HK-2 (cell line): ENCODE data around the gene MSI2.

Experiments
- DNase-seq: peaks from one replicate; pipeline ENCODE4 v3.0.0-alpha.2; 2018; ENCODE audit not compliant: unreplicated experiment

Gene MSI2

DNA sequence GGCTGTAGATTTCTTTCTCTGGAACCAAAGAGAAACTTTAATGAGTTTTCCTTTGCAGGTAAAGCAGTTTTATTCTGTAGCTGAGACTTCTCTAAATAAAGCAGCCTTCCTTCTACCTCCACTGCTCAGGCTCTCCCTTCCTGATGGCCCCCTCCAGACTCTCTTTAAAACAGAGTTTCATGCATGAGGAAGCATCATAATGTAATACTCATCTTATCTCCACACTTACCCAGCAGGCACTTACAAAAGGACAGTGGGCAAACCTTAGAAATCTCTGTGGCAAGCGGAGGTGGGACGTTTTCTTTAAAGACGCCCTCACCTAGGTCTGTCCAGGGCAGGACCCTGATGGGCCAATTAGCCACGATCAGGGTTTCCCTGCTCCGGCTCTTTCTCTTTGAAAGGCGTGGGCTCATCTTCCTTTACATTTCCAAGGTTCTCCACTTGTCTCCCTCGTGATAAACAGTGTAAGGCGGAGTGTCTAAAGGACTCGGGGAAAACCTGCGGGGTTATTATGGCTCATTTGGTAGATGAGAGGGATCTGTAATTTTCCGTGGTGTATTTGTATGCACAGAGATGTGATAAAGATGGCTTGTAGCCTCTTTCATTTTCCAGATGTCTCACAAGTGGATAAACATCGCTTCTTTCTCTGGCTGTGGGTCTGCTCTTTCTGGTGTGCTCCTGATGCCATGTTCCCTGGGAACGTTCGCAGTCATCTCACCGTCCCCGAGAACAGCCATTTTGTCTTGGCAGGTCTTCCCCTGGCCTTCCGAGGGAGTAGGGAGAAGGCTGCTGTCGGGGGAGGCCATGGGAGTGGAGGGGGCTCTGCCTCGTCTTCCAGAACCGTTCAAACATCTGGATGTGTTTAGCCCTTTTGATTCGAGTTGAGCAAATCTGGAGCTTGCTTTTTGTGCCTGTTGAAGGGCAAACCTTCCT, 249.8 kb downstream of the MSI2 start:
- no peak for DNase-seq

DNA sequence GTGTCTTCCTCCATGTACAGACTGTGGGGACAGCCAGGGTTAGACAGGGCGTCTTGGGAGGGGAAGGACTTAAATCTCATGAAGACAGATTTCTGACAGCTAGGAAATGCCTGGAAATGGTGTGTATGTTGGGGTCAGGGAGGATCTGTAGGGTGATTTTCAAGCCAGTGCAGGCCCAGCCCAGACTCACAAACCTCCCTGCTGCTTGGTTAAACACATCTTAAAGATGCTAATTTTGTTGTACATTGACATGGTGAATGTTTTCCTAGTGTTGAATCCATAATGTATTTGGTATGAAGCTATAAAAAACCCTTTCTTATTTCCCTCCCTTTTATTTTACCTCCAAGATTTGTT, 250.4 kb downstream of the MSI2 start:
- no peak for DNase-seq

DNA sequence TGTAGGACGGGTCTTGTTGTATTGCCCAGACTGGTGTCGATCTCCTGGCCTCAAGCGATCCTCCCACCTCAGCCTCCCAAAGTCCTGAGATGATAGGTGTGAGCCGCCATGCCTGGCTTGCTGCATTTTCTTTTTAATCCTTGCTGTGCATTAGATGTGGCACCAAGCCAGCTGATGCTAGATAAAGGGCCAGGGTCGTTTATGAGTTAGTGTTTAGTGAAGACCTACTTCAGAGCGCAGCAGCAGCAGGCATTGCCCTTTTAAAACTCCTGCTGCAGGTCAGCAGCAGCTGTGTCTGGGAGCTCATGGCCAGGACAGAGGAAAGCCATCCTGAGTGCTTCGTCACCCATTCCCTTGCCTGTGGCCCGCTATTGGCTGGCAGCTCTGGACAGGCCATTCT, 251.5 kb downstream of the MSI2 start:
- DNase-seq = no peak

DNA sequence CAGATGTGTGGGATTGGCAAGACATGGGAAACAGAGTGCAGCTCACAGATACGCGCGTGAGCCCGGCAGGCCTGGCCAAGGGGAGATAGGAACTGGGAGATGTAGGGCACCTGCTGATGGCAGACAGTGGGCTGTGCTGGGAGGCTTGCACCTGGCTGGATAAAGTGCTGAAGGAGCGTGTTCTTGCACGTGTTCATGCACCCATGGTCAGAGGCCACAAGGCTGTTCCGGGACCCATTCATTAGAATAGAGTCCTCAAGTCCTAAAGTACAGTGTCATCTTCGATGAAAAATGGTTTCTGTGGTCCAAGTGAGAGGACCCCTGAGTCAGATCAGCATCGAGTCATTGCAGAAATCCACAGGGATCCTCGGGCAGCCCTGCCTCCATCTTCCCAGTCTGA, 252.3 kb downstream of the MSI2 start:
- no peak for DNase-seq

DNA sequence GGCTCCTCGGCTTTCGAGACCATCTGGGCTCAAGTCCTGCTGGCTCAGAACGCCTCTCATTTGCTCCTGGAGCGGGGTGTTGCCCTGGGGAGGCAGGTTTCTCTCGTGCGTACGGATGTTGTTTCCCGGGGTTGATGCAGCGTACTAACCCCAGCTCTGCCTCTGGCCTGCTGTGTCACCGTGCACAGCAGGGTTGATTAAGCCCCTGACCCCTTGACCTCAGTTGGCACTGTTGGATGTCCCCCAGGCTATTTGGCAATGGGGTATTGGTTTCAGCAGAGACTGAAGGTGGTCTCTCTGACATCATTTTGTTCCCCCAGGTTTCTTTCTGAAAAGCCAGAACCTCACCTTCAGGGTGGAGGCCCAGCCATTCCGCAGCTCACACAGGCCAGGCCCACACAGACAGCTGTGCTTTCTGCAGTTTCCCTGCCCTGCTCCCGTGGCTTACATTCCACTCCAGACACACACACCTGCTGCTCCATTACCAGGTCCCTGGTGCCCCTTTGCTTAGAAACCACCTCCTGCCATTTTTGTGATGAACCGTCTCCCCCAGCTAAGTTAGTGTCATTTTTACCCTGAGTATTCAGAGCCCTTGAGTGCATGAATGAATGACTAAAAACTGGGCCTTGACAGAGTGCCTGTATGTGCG, 255.3 kb downstream of the MSI2 start:
- no peak for DNase-seq

DNA sequence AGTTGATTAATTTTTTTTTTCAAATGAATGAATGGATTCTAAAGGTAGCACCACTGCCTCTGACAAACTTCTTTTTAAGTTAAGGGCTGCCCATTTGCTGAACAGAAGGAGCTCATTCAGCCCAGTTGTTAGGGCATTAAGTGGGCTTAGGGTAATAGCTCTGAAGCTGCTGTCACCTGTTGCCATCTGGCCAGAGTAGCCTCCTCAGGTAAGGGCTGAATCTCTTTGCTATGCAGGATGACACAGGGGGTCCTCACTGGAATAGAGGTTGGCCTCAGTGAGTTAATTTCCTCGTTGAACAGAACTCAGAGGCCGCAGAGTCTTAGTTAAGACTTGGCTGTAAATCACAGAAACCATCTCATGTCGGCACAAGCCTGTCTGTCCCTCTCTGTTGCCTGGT, 255.9 kb downstream of the MSI2 start:
- no peak for DNase-seq

DNA sequence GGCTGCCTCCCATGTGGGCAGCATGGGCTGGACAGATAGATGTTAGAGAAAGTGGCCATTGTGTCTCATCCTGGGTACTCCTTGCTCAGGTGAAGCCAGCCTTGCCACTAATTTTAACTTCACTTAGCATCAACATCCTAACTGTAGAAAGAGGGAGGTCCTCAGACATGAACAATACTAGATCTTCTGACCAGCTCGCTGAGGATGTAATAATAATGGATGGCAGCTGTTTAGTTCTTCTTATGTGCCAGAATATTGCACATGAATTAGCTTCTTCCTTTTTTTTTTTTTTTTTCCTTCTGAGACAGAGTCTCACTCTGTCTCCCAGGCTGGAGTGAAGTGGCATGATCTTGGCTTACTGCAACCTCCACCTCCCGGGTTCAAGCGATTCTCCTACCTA, 256.4 kb downstream of the MSI2 start:
- DNase-seq = no peak

DNA sequence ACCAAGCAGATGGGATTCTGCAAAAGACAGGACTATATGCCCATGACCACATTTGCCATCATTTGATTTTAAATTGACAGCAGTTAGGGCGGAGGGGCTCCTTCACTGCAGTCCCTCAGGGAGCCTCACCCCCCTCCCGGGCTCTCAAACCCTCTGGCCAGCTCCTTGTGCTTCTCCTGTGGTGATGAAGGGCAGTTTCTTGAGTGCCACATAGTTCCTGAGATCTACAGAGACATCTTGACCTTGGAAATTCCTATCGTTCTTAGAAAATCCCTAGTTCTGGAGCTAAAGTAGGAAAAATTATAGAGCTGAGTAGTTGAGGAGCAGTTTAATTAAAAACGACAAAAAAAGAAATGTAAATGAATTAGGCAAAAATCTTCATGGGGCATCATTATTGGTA, 257.2 kb downstream of the MSI2 start:
- DNase-seq = no peak

DNA sequence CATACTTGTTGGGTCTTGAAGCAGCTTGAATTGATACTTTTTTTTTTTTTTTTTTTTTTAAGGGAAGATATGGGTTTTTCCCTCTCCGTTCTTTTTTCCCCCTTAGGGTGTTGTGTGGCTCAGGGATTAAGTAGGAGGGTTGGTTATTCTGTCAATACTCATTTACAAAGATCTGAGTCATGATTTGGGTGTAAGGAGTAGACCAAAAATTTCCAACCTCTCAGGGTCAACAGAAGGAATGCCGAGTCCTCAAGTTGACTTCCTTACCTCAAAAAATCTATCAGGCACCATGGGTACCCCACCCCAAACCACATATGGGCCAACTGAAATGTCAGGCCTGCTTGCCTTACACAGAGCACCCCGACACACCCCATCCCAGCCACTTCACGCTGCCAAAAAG, 258.3 kb downstream of the MSI2 start:
- DNase-seq = no peak

DNA sequence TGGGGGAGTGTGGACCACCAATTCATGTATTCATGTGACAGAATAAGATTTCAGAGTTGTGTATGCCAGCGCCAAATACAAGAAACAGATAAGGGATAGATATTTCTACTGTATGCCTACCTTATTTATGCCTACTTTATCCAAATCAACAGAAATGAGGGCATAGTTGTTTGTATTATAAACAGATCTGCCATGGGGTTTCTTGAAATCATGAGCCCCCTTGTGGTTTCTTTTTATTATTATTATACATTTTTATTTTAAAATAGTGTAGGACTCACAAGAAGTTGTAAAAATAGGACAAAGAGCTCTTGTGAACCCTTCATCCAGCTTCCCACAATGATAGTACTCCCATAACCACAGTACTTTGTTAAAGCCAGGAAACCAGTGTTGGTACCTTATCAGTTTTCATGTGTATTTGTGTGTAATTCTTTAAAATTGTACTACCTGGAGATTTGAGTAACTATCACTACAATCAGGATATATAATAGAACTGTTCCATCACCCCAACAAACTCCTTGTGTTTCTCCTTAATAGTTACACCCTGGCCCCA, 259.4 kb downstream of the MSI2 start:
- no peak for DNase-seq

DNA sequence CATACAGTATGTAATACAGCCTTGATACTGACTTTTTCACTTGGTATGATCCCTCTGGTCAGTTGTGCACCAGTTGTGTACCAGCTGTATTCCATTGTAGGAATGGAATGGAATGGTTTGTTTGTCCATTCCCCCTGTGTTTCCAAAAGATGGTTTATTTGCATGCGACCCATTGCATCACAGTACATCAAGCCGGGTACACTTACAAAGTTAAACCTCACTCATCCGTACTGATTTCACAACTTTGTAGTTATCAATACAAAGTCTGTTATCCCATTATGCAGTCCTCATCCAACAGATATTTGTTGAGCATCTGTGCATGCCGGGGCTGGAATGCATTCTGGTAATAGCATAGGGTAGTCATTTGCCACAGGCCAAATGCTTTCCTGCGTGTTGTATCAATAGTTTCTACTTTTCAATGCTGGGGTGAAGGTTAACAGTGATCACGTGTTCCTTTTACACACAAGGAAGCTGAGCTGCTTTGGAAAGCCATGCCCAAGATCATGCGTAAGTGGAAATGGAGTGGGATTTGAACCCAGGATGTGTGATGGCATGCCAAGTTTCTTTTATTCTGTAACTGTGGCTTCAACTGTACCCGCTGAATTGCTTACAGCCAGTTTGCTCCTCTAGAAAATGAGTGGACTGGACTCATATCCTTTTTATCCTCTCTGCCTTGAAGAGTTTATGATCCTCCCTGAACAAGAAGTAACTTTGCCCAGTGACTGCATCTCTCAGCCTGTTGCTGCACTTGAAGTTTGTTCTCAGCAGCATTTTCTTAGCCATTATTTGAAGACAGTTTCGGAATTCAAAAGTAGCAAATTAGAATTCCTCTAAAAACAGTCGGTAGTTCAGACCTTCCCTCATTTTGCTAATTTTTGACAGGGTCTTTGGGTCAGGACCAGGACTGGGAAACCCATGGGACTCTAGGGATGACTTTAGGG, 260.2 kb downstream of the MSI2 start:
- no peak for DNase-seq

DNA sequence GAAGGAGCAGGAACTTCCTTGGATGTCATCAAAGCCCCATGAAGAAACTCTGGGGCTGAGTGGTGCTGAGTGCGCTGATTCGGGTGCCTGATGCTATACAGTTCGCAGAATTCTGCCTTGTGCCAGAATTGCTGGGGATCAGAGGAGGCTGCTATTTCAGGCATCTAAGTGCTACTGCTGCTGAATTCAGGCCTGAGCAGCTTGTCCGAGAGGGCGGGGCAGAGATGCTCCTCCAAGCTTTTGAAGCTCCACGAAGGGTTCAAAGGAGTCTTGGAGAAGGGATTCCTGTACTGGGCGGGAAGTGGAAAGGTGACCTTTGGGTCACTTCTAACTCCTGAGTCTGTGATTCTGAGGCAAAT, 260.9 kb downstream of the MSI2 start:
- no peak for DNase-seq

DNA sequence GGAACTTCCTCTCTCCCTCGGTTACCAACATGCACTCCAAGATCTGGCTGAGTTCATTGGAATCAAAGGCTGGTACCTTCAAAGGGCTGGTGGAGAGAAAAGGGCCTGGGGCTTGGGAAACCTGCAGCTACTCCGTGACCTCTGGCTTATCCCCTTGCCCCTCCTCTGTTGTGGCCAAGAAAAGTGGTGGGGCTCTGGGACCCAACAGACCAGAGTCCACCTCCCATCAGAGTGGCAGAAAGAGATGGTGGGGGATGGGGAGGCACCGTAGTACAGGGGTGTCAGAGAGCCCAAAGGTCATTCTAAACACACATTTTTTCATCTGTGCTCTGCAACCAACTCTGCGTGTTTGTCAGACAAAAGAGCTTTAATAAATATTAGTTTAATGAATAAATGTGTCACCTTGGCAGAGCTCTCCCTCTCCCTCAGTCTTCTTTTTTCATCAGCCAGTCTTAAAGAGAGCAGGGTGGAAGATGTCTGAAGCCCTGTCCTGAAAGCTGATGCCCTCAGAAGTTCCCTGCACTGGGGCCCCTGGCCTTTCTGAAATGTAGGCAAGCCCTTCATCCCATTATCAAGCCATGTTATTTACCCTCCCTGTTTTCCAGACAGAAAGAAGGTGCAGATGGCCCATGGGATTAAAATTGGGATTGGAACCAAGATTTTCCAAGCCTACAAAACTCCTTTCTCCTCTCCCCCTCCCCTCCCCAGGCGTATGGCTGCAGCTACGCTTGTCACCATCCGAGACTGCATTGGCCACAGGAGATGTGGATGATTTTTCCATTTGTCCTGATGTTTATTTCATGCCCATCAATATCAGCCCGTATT, 261.5 kb downstream of the MSI2 start:
- DNase-seq = no peak

DNA sequence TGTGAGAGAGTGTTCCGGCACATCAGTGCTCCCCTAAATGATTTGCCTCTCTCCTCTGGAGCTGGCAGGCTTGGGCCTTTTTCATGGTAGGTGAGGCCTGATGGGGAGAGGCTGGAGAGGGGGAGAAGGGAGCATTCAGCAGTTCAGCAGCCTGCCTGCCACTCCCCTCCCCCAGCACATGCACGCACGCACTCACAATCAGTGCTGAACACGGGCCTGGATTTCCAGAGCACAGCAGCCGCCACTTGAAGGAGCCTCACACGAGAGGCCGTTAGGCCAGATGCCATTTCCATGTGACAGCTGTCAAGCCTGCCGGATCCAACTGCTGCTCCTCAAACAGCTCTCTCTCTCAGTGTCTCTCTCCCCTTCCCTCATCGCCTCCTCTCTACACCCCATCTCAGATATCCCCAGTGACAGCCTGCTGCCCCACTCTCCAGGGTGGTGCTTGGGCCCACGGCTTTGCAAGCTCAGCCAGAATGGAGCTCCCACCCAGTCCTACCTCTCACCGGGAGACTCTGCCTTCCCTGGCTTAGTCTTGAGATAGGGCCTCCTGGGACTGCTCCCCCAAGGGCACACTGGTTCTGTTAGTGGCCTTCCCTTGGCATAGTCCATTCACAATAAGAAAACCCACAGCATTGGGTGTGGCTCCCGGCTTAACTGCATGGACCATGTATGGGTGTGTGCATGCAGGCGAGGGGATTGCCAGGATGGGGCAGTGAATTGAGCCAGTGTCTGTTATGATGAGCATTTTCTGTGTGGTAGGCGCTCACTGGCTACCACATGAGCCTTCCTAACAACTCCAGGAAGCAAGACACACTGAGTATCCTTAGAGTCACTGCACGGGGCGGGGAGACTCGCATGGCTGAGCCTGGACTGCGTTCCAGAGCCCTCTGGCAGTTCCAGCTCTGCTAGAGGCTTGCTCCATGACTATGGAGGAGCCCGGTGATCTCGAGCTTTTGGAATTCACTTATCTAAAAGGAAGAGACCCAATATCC, 262.6 kb downstream of the MSI2 start:
- peak; percentile 88 for DNase-seq

DNA sequence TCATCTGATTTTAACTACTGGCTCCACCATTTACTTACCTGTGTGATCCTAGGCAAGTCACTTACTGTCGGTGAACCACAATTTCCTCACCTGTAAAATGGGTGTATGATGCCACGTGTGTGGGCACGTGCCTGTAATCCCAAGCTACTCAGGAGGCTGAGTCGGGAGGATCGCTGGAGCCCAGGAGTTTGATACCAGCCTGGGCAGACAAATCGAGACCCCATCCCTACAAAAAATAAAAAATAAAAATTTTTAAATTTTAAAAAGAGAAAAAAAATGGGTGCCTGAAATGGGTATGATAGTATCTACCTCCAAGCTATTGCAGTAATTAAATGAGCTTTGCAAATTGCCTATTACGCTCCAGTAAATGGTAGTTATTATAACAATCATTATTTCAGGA, 263.5 kb downstream of the MSI2 start:
- no peak for DNase-seq

DNA sequence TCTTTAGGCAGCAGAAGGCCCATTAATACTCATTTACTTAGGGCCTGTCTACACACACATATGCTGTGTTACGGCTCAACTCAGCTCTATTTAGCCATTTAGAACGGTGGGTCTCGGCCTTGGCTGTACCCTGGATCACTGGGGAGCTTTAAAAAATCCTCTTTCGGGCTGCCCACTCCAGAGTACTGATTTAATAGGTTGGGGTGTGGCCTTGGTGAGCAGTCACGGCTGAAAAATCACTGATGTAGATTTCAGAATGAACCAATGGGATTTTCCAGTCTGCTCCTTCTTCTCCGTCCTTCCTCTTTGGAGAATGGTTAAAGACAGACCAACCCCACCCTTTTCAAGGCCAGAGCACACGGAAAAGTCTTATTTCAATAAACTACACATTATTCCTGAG, 265.3 kb downstream of the MSI2 start:
- DNase-seq = no peak

DNA sequence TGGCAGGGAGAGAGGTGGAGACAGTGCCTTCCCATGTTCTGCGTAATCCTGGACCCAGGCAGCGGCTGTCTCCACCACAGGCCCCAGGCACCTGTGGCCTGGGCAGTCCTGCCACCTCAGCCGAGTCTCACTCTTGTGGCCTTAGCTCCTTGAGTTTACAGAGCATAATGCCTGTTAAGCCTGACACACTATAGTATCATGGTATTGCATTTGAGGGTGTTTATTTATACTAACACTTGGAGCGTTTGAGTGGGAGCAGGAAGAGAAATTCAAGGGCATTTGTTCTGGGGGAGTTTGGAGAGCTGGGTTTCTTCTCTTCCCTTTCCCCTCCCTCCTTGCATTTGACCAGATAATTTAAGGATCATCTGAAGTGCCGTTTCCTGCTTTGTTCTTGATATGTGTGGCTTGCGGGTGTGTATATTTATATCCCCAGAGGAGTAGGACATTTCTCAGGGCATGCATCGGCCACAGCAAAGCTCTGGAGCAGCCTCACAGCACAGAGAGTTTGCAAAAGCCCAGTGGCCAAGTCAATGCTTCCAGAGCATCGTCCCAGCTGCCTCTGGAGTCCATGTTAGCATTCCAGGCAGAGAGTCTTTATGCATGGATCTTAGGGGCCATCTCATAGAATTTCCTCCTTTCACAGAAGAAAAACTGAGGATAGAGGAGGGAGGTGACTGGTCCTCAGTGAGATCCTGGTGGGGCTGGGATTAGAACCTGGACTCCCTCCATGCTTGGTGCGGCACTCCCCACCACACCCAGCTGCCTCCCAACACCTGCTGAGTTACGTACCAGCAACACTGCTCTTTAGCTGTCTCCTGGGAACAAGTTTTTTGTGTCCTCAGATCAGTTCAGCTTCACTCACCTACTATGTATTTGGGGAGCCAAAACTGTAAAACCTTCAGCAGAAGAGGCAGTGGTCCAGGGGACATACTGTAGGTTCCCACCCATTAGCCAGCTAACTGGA, 266.0 kb downstream of the MSI2 start:
- no peak for DNase-seq

DNA sequence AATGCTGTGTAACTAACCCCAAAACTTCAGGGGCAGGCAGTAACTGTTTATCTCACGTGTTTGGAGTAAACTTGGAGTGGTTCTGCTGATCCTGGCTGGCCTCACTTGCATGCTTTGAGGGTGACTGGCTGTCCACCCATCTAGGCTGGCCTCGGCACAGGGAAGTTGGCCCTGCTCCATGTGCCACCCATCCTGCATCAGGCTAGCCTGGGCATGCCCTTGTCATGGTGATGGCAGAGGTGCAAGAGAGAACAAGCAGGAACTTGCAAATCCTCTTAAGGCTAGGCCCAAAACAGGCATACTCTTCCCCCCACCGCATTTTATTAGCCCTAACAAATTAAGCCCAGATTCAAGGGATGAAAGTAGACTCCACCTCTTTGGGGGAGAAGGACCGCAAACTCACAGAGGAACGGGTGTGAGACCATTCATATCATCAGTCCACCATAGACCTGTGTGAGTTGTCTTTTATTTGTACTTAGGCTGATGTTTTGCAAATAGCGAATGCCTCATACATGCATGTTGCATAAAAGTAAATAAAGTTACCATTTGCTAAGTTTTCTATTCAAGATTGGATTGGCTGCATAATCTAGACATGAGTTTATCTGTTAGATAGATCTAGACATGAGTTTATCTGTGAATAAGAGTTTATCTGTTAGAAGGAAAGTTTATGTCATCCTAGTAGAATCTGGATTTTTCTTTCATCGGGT, 267.8 kb downstream of the MSI2 start:
- DNase-seq = peak; percentile 45
